DMS79 (cell line): ENCODE data around the gene PIK3C2G.
"Not testable (repeated sequence)": the region's sequence is repeated elsewhere in the genome, so short reads cannot be mapped to it uniquely, and the experiment has no call there.

ENCODE experiments used
- DNase-seq: peaks from one replicate; lab custom pipeline; 2025; lab: John Stamatoyannopoulos, UW

PIK3C2G gene

GRCh38 chr12:18644564-18644963 is 383.2 kb downstream of the PIK3C2G start:
- DNase-seq, result no peak

- DNase-seq, result no peak
Observed at GRCh38 chr12:18646286-18646890, 385.1 kb downstream of the PIK3C2G start.

GRCh38 chr12:18651525-18651924 is 390.2 kb downstream of the PIK3C2G start:
- DNase-seq, result no peak

- no peak for DNase-seq
Observed at GRCh38 chr12:18652596-18652995, 391.3 kb downstream of the PIK3C2G start.

- no peak for DNase-seq
Observed at GRCh38 chr12:18653465-18653864, 392.1 kb downstream of the PIK3C2G start.

- no peak for DNase-seq
Observed at GRCh38 chr12:18655351-18655750, 394.0 kb downstream of the PIK3C2G start.

- no peak for DNase-seq
Observed at GRCh38 chr12:18658179-18658578, 396.9 kb downstream of the PIK3C2G start.

GRCh38 chr12:18658829-18659228 is 397.5 kb downstream of the PIK3C2G start:
- DNase-seq, result no peak

- no peak for DNase-seq
Observed at GRCh38 chr12:18676141-18676540, 414.8 kb downstream of the PIK3C2G start.

- DNase-seq, result no peak
Observed at GRCh38 chr12:18676996-18677588, 415.8 kb downstream of the PIK3C2G start.

GRCh38 chr12:18681818-18682217 is 420.5 kb downstream of the PIK3C2G start:
- no peak for DNase-seq

- DNase-seq, result no peak
Observed at GRCh38 chr12:18683327-18684013, 422.2 kb downstream of the PIK3C2G start.

- DNase-seq, result no peak
Observed at GRCh38 chr12:18684430-18684829, 423.1 kb downstream of the PIK3C2G start.

GRCh38 chr12:18689771-18690170 is 428.5 kb downstream of the PIK3C2G start:
- no peak for DNase-seq

GRCh38 chr12:18690653-18691052 is 429.3 kb downstream of the PIK3C2G start:
- no peak for DNase-seq

GRCh38 chr12:18693986-18694385 is 432.7 kb downstream of the PIK3C2G start:
- not testable (repeated sequence) for DNase-seq

GRCh38 chr12:18696971-18697602 is 435.8 kb downstream of the PIK3C2G start:
- no peak for DNase-seq
